ENCODE measurements around the gene PIK3C2G.
"Not testable (repeated sequence)": the region's sequence is repeated elsewhere in the genome, so short reads cannot be mapped to it uniquely, and the experiment has no call there.

PIK3C2G gene

DNA sequence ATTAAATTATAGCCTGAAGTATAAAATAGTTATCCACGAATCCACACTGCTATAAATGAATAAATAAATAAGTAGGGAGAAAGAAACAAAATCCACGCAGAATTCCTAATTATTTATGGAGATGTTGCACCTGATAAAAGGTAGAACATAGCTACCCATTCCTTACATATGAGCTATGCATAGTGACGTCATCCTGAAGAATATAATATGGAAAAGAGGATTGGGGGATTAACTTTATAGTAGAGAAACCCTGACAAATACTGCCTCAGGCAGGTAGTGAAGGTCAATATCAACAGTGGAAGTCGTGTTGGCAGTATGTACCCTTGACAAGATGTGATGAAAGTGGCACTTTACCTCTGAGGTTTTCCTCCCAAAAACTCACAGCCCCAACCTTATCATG, 394.0 kb downstream of the PIK3C2G start:
- no peak for DNase-seq

DNA sequence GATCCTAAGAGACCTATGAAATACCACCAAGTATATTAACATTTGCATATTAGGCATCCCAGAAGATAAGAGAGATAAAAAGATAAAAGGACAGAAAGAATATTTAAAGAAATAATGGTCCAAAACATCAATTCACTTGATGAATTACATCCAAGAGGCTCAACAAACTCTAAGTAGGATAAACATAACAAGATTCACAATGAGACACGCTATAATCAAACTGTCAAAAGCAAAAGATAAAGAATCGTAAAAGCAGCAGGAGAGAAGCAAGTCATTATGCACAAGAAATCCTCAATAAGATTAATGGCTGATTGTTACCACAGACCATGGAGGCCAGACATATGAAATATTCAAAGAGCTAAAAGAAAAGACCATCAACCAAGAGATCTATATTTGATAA, 396.9 kb downstream of the PIK3C2G start:
- no peak for DNase-seq

DNA sequence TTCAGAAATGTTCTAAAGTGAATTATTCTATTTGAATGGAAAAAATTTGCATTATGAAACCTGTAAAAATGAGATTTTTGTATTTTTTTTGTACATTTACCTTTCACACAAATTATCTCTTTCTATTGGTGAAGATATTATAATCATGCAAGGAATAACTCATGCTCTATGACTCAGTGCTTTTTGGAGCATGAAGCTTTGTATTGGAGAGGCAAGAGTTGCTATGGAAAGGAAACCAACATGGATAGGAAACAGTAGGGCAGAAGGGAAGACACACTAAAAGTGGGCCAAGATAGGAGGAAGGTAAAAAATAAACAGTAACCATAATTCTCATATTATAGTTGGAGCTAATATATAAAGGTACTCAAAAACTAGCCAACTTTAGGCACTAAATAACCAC, 397.5 kb downstream of the PIK3C2G start:
- no peak for DNase-seq

DNA sequence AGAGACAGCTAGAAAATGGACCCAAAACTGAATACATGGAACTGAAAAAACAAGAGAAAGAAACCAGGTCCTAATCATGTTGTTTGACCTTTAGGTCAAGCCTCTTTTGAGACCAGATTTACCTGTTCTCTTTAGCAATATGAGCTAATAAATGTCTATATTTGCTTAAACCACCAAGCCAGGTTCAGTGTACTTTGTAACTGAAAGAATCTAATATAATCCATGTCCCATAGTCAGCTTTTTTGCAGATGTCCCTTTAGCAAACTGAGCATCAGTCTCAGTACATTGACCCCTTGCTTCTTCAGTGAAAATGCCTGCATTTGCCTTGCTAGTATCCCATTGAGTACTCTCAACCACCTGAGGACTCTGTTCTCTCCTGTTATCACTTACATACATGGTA, 414.8 kb downstream of the PIK3C2G start:
- no peak for DNase-seq

DNA sequence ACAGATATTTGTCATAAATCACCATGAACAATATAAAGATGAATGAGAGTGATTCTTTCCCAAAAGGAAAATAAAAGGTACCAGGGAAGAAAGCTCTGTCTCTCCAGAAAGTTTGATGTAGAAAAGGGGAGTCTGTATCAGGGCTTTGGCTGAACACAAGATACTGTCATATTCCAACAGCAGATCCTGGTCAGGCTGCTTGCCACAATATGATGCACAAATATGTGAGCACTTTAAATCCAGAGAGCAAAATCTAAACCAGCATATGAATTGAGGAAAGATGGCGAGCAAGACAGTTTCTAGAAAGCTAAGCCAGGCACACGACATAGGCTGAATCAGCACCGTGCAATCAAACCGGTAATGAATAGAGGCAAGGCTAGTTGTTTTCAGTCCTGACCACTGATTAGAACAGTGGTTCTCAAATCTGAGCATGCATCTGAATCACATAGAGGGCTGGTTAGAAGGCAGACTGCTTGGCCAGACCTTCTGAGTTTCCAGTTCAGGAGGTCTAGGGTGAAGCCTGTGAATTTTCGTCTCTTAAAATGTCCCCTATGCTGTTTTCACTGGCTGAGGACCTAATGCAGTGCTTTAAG, 415.8 kb downstream of the PIK3C2G start:
- DNase-seq, result no peak

DNA sequence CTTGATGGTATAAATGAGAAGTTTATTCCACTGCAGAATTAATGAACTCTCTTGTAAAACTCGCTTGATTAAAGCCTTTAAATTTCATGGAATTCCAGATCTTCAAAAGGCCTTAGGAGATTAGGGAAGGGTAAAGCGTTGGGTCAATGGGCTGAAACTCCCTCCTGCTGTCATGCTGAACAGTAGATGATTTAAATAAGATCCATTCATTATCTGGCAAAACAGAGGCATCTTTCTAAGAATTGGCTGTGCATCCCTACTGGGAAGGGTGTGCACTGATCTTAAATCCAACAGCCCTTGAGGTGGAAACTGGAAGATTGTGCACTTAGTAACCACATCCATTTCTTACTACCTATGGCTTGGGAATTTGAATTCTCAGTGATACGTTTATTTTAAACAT, 420.5 kb downstream of the PIK3C2G start:
- DNase-seq, result no peak

DNA sequence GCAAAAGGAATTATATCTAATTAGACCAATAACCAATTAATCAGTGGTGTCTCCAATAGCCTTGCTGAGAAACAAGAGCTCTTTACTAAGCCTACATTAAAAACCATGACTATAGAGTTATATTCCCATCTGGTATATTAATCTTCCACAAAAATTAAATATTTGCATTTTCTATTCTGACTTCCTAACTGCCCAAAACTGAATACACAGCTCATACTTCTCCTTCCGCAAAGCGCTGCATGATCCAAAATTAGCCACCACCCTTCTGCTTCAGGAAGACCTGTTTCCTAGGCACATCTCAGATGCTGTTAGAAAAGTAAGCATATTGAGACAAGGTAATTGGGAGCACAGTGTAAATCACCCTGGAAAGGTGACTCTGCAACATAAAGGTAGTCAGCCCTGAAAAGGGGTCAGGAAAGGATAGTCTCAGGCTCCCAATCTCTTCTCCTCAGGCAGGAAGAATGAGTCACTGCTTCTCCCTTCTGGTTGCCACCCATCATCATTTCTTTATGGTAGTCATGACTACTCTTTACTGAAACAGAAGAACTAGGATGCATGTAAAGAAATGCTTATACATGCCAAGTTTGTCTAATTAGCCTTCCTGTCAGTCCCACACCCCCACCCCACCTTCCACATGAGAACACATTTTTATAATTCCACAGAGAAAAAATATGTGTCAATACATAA, 422.2 kb downstream of the PIK3C2G start:
- peak; percentile 14 to 34 (median 33) for DNase-seq

DNA sequence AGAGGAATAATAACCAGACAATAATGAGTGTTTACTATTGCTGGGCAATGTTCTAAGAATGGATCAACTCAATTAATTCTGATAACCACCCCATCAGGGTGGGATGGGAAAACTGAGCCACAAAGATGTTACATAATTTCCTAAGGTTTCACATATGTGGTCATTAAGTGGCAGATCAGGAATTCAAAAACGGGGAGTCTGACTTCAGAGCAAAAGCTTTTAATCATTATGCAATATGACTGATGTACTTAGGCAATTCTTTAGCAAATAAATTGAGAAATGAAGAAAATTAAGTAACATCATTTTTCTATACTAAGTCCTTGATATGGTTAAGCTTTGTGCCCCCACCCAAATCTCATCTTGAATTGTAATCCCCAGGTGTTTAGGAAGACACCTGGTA, 423.1 kb downstream of the PIK3C2G start:
- DNase-seq, result peak in 1 of 3 donors; percentile 4

DNA sequence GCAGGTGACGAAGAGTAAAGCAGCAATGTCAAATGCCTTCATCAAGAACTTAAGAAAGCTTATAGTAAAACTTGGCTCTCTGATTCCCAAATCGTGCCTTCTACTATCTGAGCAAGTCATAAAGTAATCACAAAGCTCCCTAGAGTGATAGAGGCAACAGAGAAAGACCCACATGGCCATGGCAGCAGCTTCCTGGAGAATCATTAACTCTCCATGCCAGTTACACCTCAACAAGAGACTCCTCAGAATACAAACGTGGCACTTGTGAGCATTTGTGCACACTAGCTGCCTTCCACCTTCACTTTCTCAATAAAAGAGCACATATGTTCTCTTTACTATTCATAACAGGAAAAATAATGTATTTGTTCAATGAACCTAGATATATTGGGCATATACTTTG, 428.5 kb downstream of the PIK3C2G start:
- DNase-seq, result no peak

DNA sequence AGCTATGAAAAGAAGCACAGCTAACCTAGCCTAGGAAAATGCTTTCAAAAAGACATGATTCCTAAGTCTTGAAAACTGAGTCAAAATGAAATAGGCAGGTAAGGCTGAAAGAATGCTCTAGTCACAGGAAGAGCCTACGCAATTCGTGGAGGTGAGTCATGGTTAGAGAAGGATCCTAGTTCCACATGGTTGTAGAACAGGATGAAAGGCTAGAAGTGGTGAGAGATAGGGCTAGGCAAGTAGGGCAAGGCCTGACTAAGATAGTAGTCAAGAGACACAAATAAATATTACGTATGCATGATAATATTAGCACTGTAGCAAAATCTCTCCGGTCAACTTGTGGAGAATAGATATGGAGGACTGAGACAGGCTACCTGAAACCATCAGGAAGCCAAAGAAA, 429.3 kb downstream of the PIK3C2G start:
- no peak for DNase-seq

DNA sequence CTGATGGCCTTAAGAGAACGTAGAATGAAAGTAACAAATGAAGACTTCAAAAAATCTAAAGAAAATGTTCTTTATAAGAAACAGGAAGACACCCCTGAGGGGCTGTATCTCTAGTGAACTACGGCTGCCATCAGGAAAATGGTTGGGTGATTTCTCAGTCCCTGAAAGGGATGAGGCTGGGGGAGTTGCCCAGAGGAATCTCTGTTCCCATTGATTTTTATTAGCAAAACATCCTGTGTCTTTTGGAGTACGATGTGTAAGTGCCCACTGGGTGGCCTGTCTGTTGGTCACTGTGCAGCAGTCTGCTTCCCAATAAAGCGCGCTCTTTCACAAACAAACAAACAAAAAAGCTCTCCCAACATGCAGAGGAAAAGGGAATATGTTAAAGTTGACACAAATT, 432.7 kb downstream of the PIK3C2G start:
- DNase-seq, result not testable (repeated sequence)

DNA sequence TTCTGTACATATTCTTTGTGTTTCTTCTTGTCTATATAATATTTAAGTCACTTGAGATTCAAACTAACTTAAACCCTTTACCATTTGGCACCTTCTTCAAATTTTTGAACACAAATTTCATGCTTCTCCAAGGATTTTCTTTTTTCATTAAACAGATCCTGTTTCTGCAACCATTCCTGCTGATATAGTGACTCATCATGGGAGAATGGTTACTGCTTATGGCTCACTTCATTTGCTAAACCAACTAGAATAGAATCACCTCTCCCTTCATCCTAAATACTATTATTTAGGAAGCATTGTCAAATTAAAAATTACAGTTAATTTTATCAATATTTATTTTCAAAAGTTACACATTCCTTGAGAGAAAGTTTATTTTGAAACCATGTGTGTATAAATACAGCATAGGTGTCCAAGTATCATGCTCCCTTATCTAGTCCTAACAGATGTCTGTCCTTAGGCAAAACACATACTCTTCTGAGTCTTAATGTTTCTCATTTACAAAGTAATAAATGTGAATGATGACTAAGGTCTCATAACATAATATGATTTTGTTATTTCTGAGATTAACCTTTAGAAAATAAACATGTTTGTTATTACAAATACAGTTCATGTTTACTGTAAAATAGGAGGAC, 435.8 kb downstream of the PIK3C2G start:
- no peak for DNase-seq

Data from suppressor macrophage treated with lipopolysaccharide for 1 hour (primary cell).